Esophagus (tissue), 2 donors: ENCODE data around the gene FAM110C. TPM values are rescaled to one million over a fixed set of nuclear protein-coding genes. Genes with fewer than 3 reads are reported as not detected.
"Not testable (repeated sequence)": the region's sequence is repeated elsewhere in the genome, so short reads cannot be mapped to it uniquely, and the experiment has no call there.

Source experiments
- H3K27ac ChIP-seq, 2 donors: one replicate each; pipeline ENCODE4 v1.5.1; 2013; ENCODE audit warnings: low read depth in 2 of 2, mild to moderate bottlenecking in 2 of 2, inconsistent platforms in 1 of 2, low read length in 1 of 2, moderate library complexity in 1 of 2
- H3K27me3 ChIP-seq, 2 donors: one replicate each; pipeline ENCODE4 v1.6.1; 2013; ENCODE audit warnings: low read length in 2 of 2, control low read depth in 1 of 2, mild to moderate bottlenecking in 1 of 2; ENCODE audit not compliant: insufficient read depth in 2 of 2, control insufficient read depth in 1 of 2
- H3K36me3 ChIP-seq, 2 donors: one replicate each; pipeline ENCODE4 v1.6.1; 2013; ENCODE audit warnings: low read length in 1 of 2; ENCODE audit not compliant: control insufficient read depth in 2 of 2, insufficient read depth in 2 of 2
- H3K4me1 ChIP-seq, 2 donors: one replicate each; pipeline ENCODE4 v1.6.1; 2013; ENCODE audit warnings: low read length in 1 of 2; ENCODE audit not compliant: control insufficient read depth in 2 of 2, insufficient read depth in 2 of 2
- H3K4me3 ChIP-seq, 2 donors: one replicate each; pipeline ENCODE4 v1.5.1; 2013; ENCODE audit warnings: low read length in 2 of 2, mild to moderate bottlenecking in 2 of 2, low read depth in 1 of 2, moderate library complexity in 1 of 2
- H3K9me3 ChIP-seq, 2 donors: one replicate each; pipeline ENCODE4 v1.6.1; 2013; ENCODE audit warnings: mild to moderate bottlenecking in 2 of 2, low read depth in 1 of 2, low read length in 1 of 2, moderate library complexity in 1 of 2; ENCODE audit not compliant: control insufficient read depth in 2 of 2, insufficient read depth in 1 of 2
- WGBS, 2 donors: extraction: QIAGEN DNeasy Blood & Tissue Kit; methylation state at CpG; one replicate each; pipeline ENCODE4 v1.1.7; 2013; 5-methylcytosine and 5-hydroxymethylcytosine counted together
- polyA plus RNA-seq, 2 donors: library from polyadenylated mRNA; stranded (reverse); fragments of 200-250 nt; gene quantifications; one replicate each; pipeline ENCODE4 v1.2.3, GENCODE V29; 2013
- donor health status: healthy with polysubstance abuse.
- donor health status: Bipolar disorder and iron deficiency.

The FAM110C gene
- polyA plus RNA-seq, 2 donors = 23.2 to 31.1 TPM

DNA sequence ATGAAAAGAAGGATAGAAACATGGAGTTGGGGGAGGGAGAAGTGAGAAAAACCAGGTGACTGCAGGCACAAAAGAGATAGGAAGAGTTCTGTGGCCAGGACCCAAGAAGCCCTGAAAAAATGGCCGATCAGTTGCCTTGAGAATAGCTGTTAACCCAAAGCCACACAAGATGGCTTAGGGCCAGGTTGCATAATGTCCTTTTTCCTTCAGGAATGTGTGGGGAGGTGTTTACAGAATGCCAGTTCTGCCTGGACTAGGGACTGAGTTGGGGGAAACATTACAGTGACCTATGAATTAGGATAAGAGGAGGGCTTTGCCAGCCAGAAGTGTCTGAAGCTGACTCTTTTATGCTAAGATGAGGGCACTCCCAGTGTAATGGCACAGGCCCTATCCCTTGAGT lies 17.1 kb downstream of the FAM110C start:
- no peaks in the 10 kb centered on the region for H3K36me3 ChIP-seq
- WGBS, 2 donors = 50 to 53% methylated on average over 1 of the region's 1 CpG
- H3K4me1 ChIP-seq = peaks cover 4 to 20% of the 10 kb centered on the region in 2 donors

DNA sequence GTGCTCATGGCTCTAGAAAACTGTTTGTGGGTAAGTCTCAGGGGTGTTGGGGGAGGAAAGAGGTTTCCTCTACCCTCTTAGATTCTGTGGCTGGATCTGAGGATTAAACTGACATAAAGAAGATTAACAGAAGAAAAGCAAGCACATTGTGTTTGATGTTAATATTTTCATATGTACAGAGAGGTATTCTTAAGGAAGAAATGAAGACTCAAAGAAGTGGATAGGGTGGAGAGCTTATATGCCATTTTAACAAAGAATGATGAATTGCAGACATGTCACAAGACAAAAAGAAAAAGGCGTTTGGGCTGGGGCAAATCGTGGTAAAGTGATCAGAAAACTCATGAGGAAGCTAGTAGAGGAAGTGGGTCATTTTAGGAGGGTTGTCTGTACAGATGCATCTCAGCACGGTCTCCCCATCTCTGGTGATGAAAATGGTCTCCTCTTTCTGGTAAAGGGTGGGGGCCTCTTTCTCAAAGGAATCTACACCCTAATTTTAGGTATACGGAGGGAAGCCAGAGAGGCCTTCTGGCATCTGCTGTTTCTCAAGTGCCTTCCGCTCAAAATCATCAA lies 17.8 kb downstream of the FAM110C start:
- no peaks in the 10 kb centered on the region for H3K36me3 ChIP-seq
- WGBS, 2 donors = 52 to 64% methylated on average over 5 of the region's 5 CpGs
- peaks cover 4 to 20% of the 10 kb centered on the region in 2 donors for H3K4me1 ChIP-seq
- no peaks in the 10 kb centered on the region for H3K27me3 ChIP-seq
- H3K9me3 ChIP-seq = no peaks in the 10 kb centered on the region
- no peak overlapping the region for H3K27ac ChIP-seq
- no peak overlapping the region for H3K4me3 ChIP-seq

More for the DNA sequence above, 17.1 kb downstream of the FAM110C start:
- Histone ChIP-seq H3K4me3 (no peak overlapping the region), H3K9me3 (no peaks in the 10 kb centered on the region), H3K27ac (no peak overlapping the region), H3K27me3 (no peaks in the 10 kb centered on the region)

DNA sequence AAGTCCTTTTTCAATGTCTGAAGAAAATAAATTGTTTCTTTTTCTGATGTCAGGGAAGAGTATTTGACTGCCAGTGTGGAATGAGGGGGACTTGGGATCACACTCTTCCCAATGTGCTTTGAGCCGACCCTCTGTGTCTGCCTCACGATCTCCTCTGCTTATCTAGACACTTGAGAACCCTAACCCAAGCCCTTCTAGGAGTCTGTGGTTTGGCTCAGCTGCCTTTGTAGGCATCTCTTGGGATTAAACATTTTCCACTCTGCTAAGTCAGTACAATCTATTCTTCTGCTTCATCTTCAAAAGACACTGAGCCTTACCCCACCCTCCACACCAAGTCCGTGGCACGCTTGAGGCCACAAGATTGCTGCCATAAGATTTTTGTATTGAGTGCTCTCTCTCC lies 19.4 kb downstream of the FAM110C start:
- Histone ChIP-seq H3K27me3 (no peaks in the 10 kb centered on the region), H3K4me1 (peaks cover 0 to 18% of the 10 kb centered on the region in 2 donors), H3K27ac (peak overlapping the region in 1 of 2 donors; percentile 63), H3K9me3 (no peaks in the 10 kb centered on the region), H3K4me3 (no peak overlapping the region), H3K36me3 (no peaks in the 10 kb centered on the region)
- 32 to 41% methylated on average over 4 of the region's 4 CpGs for whole genome bisulfite sequencing, 2 donors

DNA sequence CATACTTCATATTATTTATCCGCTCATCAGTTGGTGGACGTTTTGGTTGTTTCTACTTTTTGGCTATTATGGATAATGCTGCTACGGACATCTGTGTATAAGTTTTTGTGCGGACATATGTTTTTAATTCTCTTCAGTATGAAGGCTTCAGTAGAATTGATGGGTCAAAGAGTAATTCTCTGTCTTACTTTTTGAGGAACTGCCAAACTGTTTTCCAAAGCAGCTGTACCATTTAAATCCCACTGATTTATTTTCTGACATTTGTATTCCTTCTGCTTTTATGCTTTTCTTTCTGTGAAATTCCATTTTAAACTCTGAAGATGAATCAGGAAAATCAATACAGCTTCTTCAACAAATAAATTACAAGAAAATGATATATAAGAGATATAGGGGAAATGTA lies 20.8 kb downstream of the FAM110C start:
- Histone ChIP-seq H3K9me3 (no peaks in the 10 kb centered on the region), H3K36me3 (no peaks in the 10 kb centered on the region), H3K27me3 (no peaks in the 10 kb centered on the region), H3K27ac (no peak overlapping the region), H3K4me3 (no peak overlapping the region), H3K4me1 (peaks cover 0 to 15% of the 10 kb centered on the region in 2 donors)
- WGBS, 2 donors = 70 to 84% methylated on average over 4 of the region's 4 CpGs

DNA sequence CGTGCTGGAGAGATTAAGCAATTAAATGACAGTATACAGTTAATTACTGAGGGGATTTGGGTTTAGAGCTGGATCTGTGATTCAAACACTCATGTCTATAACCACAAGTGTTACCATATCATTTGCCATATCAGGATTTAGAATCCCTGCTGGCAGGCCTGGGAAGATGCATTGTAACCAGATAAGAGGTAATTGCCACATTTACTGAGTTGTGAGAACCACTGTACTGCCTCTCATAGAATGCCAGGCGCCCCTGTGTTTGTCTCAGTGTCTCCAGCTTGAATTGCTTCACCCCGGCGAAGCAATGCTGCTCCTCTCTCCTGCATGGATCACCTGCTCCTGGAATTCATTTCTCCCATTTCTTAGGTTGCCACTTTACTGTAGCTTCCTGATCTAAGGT lies 21.7 kb downstream of the FAM110C start:
- H3K27me3 ChIP-seq, H3K27ac ChIP-seq, H3K9me3 ChIP-seq, H3K36me3 ChIP-seq, H3K4me3 ChIP-seq: not testable (repeated sequence)
- 65 to 79% methylated on average over 4 of the region's 4 CpGs for WGBS, 2 donors
- peaks cover 0 to 14% of the 10 kb centered on the region in 2 donors for H3K4me1 ChIP-seq

DNA sequence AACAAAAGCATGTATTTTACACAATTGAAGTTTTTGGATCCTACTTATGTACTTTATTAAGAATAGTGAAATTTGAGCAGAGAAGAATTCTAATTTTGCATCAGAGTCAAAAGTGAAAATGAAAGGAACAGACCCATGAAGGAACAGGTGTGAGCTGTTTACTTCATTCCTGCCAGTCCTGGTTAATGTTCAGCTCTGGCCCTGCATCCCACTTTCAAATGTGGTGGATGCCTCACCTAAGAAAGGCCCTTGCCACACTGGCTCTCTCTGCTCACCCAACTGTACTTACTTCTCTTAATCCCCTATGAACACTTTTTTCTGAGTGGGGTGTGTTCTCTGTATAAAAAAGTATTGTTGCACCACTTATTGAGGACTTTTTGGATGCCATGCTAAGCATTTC lies 22.2 kb downstream of the FAM110C start:
- Histone ChIP-seq H3K4me1 (peaks cover 0 to 9% of the 10 kb centered on the region in 2 donors), H3K27me3 (no peaks in the 10 kb centered on the region), H3K9me3 (no peaks in the 10 kb centered on the region), H3K27ac (no peak overlapping the region), H3K4me3 (no peak overlapping the region), H3K36me3 (no peaks in the 10 kb centered on the region)

DNA sequence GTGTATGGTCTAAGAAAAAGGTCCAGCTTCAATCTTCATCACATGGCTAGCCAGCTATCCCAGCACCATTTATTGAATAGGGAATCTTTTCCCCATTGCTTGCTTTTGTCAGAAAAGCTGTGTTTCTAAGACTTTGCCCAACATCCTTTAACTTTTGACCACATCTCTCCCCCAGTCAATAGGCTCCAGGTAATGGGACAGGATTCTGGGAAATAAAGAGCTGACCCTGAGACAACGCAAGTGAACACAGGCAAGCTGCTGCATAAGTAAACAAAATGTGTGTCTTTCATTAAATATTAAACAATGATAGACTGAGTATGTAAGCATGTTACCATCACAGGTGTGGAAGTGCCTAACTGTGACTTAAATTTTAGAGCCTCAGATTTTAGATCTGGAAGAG lies 23.0 kb downstream of the FAM110C start:
- H3K4me1 ChIP-seq = peaks cover 0 to 5% of the 10 kb centered on the region in 2 donors
- WGBS, 2 donors = 69 to 93% methylated on average over 1 of the region's 1 CpG
- no peaks in the 10 kb centered on the region for H3K9me3 ChIP-seq
- H3K27ac ChIP-seq = no peak overlapping the region
- no peaks in the 10 kb centered on the region for H3K27me3 ChIP-seq
- no peak overlapping the region for H3K4me3 ChIP-seq
- H3K36me3 ChIP-seq = no peaks in the 10 kb centered on the region

DNA sequence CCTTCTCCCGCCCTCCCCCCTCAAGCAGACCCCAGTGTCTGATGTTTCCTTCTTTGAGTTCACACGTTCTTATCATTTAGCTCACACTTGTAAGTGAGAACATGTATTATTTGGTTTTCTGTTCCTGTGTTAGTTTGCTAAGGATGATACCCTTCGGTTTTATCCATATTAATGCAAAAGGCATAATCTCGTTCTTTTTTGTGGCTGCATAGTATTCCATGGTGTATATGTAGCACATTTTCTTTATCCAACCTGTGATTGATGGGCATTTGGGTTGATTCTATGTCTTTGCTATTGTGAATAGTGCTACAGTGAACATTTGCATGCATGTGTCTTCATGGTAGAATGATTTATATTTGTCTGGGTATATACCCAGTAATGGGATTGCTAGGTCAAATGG lies 24.1 kb downstream of the FAM110C start:
- not testable (repeated sequence) for H3K27ac ChIP-seq, H3K9me3 ChIP-seq, H3K4me3 ChIP-seq, H3K36me3 ChIP-seq, H3K27me3 ChIP-seq, H3K4me1 ChIP-seq
- 84 to 87% methylated on average over 4 of the region's 4 CpGs for WGBS, 2 donors

DNA sequence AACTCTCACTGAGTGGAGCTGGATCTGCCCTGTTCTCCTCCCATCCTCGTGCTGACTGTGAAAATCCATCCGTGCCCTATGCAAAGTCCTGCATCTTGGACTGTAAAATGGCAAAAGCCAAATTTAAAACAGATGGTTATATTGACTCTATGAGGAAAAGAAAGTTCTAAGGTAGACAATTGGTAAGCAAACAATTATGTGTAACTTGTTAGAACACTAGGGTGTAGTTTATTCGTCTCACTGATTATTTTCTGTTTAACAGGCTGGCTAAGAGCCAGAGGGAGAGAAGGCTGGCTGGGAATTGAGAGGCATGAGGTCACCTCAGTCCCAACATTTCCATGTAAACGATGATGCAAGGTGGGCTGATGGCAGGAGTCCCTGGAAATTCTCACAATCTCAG lies 26.0 kb downstream of the FAM110C start:
- WGBS, 2 donors = 28 to 30% methylated on average over 4 of the region's 4 CpGs
- not testable (repeated sequence) for H3K27ac ChIP-seq, H3K9me3 ChIP-seq, H3K36me3 ChIP-seq, H3K4me3 ChIP-seq, H3K4me1 ChIP-seq, H3K27me3 ChIP-seq

DNA sequence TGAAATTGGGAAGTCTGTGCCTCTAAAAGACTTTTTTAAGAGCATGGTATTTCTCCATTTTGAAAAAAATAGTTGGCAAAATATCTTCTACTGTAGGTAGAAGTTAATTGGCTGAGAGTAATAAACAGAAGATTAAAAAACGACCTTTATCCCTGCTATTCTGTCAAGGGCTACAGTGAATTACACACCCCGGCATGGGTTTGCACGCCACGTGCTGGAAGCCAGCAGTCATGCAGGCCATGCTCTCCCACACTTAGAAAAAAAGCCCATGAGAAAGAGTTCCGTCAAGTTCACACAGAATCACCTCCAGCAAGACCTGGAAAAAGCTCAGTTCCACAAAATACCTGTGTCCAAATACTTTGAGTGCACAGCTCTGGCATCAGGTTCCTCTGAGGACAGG lies 26.8 kb downstream of the FAM110C start:
- no peak overlapping the region for H3K27ac ChIP-seq
- H3K27me3 ChIP-seq = no peaks in the 10 kb centered on the region
- H3K36me3 ChIP-seq = no peaks in the 10 kb centered on the region
- H3K9me3 ChIP-seq = no peaks in the 10 kb centered on the region
- 47 to 59% methylated on average over 5 of the region's 5 CpGs for whole genome bisulfite sequencing, 2 donors
- no peaks in the 10 kb centered on the region for H3K4me1 ChIP-seq
- H3K4me3 ChIP-seq = no peak overlapping the region
